BJ (cell line): Measurements from ENCODE around the gene AMOT. TPM values are rescaled to one million over a fixed set of nuclear protein-coding genes. Genes with fewer than 3 reads are reported as not detected.

Experiments
- CTCF ChIA-PET: fragments of 350-600 bp; formaldehyde crosslinking; extraction: SDS; loops from one replicate; lab custom pipeline; 2021; ENCODE audit warnings: antibody characterized with exemption, inconsistent platforms; lab: Yijun Ruan, JAX
- POLR2A ChIA-PET: fragments of 300-600 bp; sonication (Branson Sonifier 250); formaldehyde crosslinking; extraction: SDS; loops from one replicate; lab custom pipeline; 2021; ENCODE audit warnings: antibody characterized with exemption; lab: Charles Lee
- DNase-seq: peaks from one replicate; pipeline ENCODE4 v3.0.0-alpha.2; 2011; ENCODE audit warnings: low read depth
- H3K27me3 ChIP-seq: 2 replicates; pipeline ENCODE4 v1.6.0; 2011; ENCODE audit warnings: low read length; ENCODE audit not compliant: control insufficient read depth, insufficient read depth
- H3K36me3 ChIP-seq: 2 replicates; pipeline ENCODE4 v1.5.1; 2011; ENCODE audit warnings: low read length; ENCODE audit not compliant: control insufficient read depth, insufficient read depth
- H3K4me3 ChIP-seq: 2 replicates; pipeline ENCODE4 v1.5.1; 2011; ENCODE audit warnings: low read depth, mild to moderate bottlenecking, control low read depth, low read length
- CTCF ChIP-seq: IDR thresholded peaks from 2 replicates; pipeline ENCODE4 v1.5.1; 2011; ENCODE audit warnings: low read depth, mild to moderate bottlenecking, control low read depth, inconsistent platforms, low read length, moderate library complexity; ENCODE audit not compliant: insufficient read depth
- polyA plus RNA-seq: library from polyadenylated mRNA; depleted of rRNA; stranded (reverse); fragments of >200 nt; gene quantifications from 2 replicates; pipeline ENCODE4 v1.2.3, GENCODE V29; 2011

The AMOT gene
- polyA plus RNA-seq, 1 experiment = 1.7 TPM

DNA sequence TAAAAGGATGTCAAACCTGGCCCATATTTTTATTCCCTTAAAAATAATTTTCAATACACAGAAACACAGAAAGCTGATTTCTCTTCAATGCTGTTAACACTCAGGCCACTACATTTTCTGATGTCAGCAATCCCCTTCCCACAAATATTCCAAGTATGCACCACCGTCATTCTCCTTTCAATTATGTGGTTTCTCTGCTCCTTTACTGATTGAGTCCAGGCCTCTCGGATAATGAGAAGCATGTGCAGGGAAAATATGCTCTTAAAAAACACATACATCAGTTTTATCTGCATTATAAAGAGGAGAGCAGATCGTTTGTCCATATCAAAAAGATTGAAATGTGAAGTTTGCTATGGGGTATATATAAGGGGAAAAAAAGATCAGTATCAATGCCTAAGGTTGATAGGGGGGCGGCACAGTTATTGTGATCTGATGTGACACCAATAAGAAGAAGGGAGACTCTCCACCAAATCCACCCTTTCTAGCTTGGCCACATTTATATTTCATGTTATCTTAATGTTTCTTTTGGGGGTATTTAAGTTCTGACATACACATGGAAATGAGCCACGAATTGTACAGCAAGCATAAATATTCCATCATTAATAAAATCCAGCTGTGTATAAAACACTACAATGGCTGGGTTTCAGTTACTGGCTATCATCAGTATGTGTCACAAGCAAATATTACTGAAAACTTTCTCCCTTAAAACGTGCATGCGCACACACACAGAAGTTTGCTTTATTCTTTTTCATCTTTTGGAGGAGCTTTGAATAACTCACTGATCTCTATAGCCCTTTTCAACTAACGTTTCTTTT, 6.4 kb downstream of the AMOT start:
- DNase-seq = peak; percentile 51
- H3K36me3 ChIP-seq = no peaks in the 10 kb centered on the region
- CTCF ChIA-PET = no interaction called here
- no peak overlapping the region for H3K4me3 ChIP-seq
- no peaks in the 10 kb centered on the region for H3K27me3 ChIP-seq
- TF ChIP-seq CTCF = no peak
- POLR2A ChIA-PET = no interaction called here

DNA sequence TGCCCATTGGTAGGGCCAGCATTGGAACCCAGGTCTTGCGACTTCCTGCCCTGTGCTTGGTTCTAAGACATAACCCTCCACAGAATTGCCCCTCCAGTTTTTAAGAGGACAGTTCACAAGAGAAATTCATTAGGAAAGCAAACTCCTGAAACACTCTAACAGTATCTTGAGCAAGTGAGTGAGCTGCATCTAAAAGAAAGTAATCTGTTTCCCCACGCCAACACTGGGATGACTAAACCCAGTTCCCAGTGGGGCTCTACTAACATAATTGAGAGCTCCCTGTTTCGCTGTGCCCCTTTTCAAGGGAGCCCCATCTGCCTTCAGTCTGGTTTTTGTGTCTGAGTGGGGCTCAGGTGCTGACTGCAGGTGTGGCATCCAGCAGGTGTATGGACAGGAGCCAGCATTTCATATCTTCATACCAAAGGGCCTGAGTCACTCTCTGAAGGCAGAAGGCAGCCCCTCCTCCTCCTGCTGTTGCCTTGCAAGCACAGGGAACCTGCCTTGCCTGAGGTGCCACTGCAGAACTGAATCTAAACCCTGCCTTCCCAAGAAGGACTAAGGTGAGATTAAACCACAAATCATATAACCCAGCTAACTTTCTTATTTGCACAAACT, 8.0 kb downstream of the AMOT start:
- no peaks in the 10 kb centered on the region for H3K36me3 ChIP-seq
- no peaks in the 10 kb centered on the region for H3K27me3 ChIP-seq
- ChIA-PET POLR2A (interaction anchor here (0.6 kb wide), 1 partner anchor 35 kb away, joined by 3 read pairs; no protein-coding TSS in a partner anchor), CTCF (no interaction called here)
- H3K4me3 ChIP-seq = no peak overlapping the region
- no peak for DNase-seq
- no peak for TF ChIP-seq CTCF

GRCh38 chrX:112830540-112830939, 10.1 kb downstream of the AMOT start:
- TF ChIP-seq CTCF = no peak
- H3K27me3 ChIP-seq = no peaks in the 10 kb centered on the region
- H3K4me3 ChIP-seq = no peak overlapping the region
- DNase-seq = no peak
- ChIA-PET POLR2A (no interaction called here), CTCF (no interaction called here)
- H3K36me3 ChIP-seq = no peaks in the 10 kb centered on the region

DNA sequence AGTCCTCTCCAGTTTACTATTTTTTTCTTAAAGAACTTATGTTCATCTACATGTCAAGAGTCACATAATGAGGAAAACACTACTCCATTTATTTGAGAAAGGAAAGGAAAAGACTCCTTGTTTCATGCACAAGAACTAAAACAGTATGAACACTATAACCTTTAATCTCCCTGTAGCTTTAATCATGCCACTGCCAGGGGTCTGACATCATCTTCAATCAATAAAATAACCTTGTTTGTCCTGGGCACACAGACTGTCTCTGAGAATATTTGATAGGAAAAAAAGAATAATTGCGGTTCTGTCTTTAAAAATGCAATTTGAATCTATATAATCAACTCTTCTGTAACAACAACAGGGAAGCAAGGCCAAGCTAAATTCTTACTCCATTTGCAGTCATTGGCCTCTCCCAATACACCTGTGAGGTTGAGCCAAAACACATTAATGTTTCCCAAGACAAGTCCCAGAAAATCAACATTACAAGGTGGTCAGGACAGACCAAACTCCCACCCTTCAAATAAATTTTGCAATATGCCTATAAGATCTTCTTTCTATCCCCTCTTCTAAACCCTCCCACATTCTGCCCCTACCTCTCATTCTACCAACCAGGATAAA, 13.2 kb downstream of the AMOT start:
- DNase-seq = no peak
- H3K27me3 ChIP-seq = no peaks in the 10 kb centered on the region
- POLR2A ChIA-PET = no interaction called here
- no peak overlapping the region for H3K4me3 ChIP-seq
- no peaks in the 10 kb centered on the region for H3K36me3 ChIP-seq
- no peak for TF ChIP-seq CTCF
- CTCF ChIA-PET = no interaction called here

GRCh38 chrX:112826023-112826422, 14.6 kb downstream of the AMOT start:
- Histone ChIP-seq H3K27me3 (no peaks in the 10 kb centered on the region), H3K36me3 (no peaks in the 10 kb centered on the region), H3K4me3 (no peak overlapping the region)
- no peak for TF ChIP-seq CTCF
- ChIA-PET CTCF (no interaction called here), POLR2A (no interaction called here)
- DNase-seq = no peak
